HCT116 (cell line): Measurements from ENCODE around the gene C1QBP.
"Not testable (repeated sequence)": the region's sequence is repeated elsewhere in the genome, so short reads cannot be mapped to it uniquely, and the experiment has no call there.

Experiments used
- CTCF ChIP-seq, 3 experiments: fragments of 200-600 bp in 1 of 3; sonication (generic) in 1 of 3; IDR thresholded peaks in 2 of 3; conservative IDR thresholded peaks in 1 of 3; 2 replicates each; pipeline ENCODE4 v1.5.1; 2012 to 2017; ENCODE audit warnings: low read depth in 2 of 3, low read length in 2 of 3, antibody characterized with exemption in 1 of 3, borderline replicate concordance in 1 of 3, control low read depth in 1 of 3, mild to moderate bottlenecking in 1 of 3, mixed read lengths in 1 of 3, mixed run types in 1 of 3, moderate library complexity in 1 of 3; ENCODE audit not compliant: insufficient read depth in 1 of 3
- EZH2phosphoT487 ChIP-seq: fragments of 200-600 bp; IDR thresholded peaks from 2 replicates; pipeline ENCODE4 v1.6.1; 2018; ENCODE audit warnings: antibody characterized with exemption, borderline replicate concordance
- MAX ChIP-seq: IDR thresholded peaks from 2 replicates; pipeline ENCODE4 v1.6.1; 2012
- POLR2A ChIP-seq: IDR thresholded peaks from 2 replicates; pipeline ENCODE4 v1.7.0; 2011; ENCODE audit warnings: borderline replicate concordance; ENCODE audit not compliant: insufficient read depth, insufficient read length; ENCODE audit errors: extremely low read depth
- POLR2AphosphoS5 ChIP-seq: IDR thresholded peaks from 2 replicates; pipeline ENCODE4 v1.6.1; 2011; ENCODE audit warnings: mild to moderate bottlenecking, low read depth, low read length, moderate library complexity
- REST ChIP-seq: IDR thresholded peaks from 2 replicates; pipeline ENCODE4 v1.6.1; 2012; ENCODE audit warnings: low read depth
- TCF7L2 ChIP-seq: IDR thresholded peaks from 2 replicates; pipeline ENCODE4 v1.7.0; 2011; ENCODE audit warnings: borderline replicate concordance, inconsistent platforms; ENCODE audit not compliant: insufficient read depth, insufficient read length; ENCODE audit errors: extremely low read depth
- ZNF274 ChIP-seq: fragments of 200-500 bp; sonication (Bioruptor generic); IDR thresholded peaks from 2 replicates; pipeline ENCODE4 v1.6.1; 2014; ENCODE audit warnings: mild to moderate bottlenecking, low read depth, low read length, inconsistent platforms

- TF ChIP-seq CTCF (IDR thresholded peaks at IDR 0.05 in 2 of 3, conservative IDR thresholded peaks at IDR 0.05 in 1 of 3; ENCODE audit: borderline replicate concordance in 1 of 3, insufficient read depth in 1 of 3, low read depth in 2 of 3, low read length in 2 of 3); REST; POLR2A; TCF7L2; ZNF274; EZH2phosphoT487; MAX; POLR2AphosphoS5: not testable (repeated sequence)
Observed at GRCh38 chr17:5435781-5436315, 3.1 kb downstream of the C1QBP start.
